Adipocyte (in vitro differentiated cells): ENCODE measurements around the gene TMEM245.

Experiments
- DNase-seq: peaks from one replicate; pipeline ENCODE4 v3.0.0-alpha.2; 2015; ENCODE audit warnings: low read depth
- H3K27me3 ChIP-seq: replicated peaks from 2 replicates; pipeline ENCODE4 v1.7.0; 2013; ENCODE audit warnings: mild to moderate bottlenecking, low read length, moderate library complexity; ENCODE audit not compliant: control insufficient read depth, insufficient read depth
- H3K36me3 ChIP-seq: 2 replicates; pipeline ENCODE4 v1.7.0; 2013; ENCODE audit warnings: low read length, mild to moderate bottlenecking, moderate library complexity; ENCODE audit not compliant: control insufficient read depth, insufficient read depth, severe bottlenecking
- H3K4me1 ChIP-seq: 2 replicates; pipeline ENCODE4 v1.7.0; 2013; ENCODE audit warnings: mild to moderate bottlenecking, low read length, moderate library complexity; ENCODE audit not compliant: control insufficient read depth, insufficient read depth
- H3K4me3 ChIP-seq: 2 replicates; pipeline ENCODE4 v1.7.0; 2013; ENCODE audit warnings: mild to moderate bottlenecking, low read length, moderate library complexity
- H3K9ac ChIP-seq: 2 replicates; pipeline ENCODE4 v1.7.0; 2013; ENCODE audit warnings: mild to moderate bottlenecking, low read length, moderate library complexity
- H3K9me3 ChIP-seq: 2 replicates; pipeline ENCODE4 v1.7.0; 2013; ENCODE audit warnings: mild to moderate bottlenecking, low read length, moderate library complexity; ENCODE audit not compliant: control insufficient read depth

The TMEM245 gene

GRCh38 chr9:109156708-109157107 lies 37.0 kb upstream of the TMEM245 start:
- Histone ChIP-seq H3K4me1 (no peaks in the 10 kb centered on the region), H3K9ac (no peak overlapping the region), H3K27me3 (peaks cover 9% of the 10 kb centered on the region), H3K9me3 (peaks cover 13% of the 10 kb centered on the region), H3K4me3 (no peak overlapping the region), H3K36me3 (no peaks in the 10 kb centered on the region)
- no peak for DNase-seq

GRCh38 chr9:109150925-109151545 lies 31.3 kb upstream of the TMEM245 start:
- H3K36me3 ChIP-seq: no peaks in the 10 kb centered on the region
- H3K27me3 ChIP-seq: peaks cover 25% of the 10 kb centered on the region
- no peak overlapping the region for H3K9ac ChIP-seq
- DNase-seq: no peak
- no peaks in the 10 kb centered on the region for H3K4me1 ChIP-seq
- no peak overlapping the region for H3K4me3 ChIP-seq
- peaks cover 13% of the 10 kb centered on the region for H3K9me3 ChIP-seq

GRCh38 chr9:109149722-109150121 lies 30.0 kb upstream of the TMEM245 start:
- Histone ChIP-seq H3K27me3 (peaks cover 21% of the 10 kb centered on the region), H3K4me1 (no peaks in the 10 kb centered on the region)
- DNase-seq: no peak

GRCh38 chr9:109149089-109149488 lies 29.3 kb upstream of the TMEM245 start:
- Histone ChIP-seq H3K4me1 (no peaks in the 10 kb centered on the region), H3K36me3 (no peaks in the 10 kb centered on the region), H3K27me3 (peaks cover 20% of the 10 kb centered on the region)

More at GRCh38 chr9:109149722-109150121, 30.0 kb upstream of the TMEM245 start:
- H3K9ac ChIP-seq: no peak overlapping the region
- no peak overlapping the region for H3K4me3 ChIP-seq
- no peaks in the 10 kb centered on the region for H3K36me3 ChIP-seq
- H3K9me3 ChIP-seq: peaks cover 13% of the 10 kb centered on the region

GRCh38 chr9:109145051-109145450 lies 25.3 kb upstream of the TMEM245 start:
- no peaks in the 10 kb centered on the region for H3K36me3 ChIP-seq
- H3K27me3 ChIP-seq: peaks cover 16% of the 10 kb centered on the region
- no peak overlapping the region for H3K4me3 ChIP-seq
- no peak for DNase-seq
- H3K9me3 ChIP-seq: no peaks in the 10 kb centered on the region
- H3K4me1 ChIP-seq: no peaks in the 10 kb centered on the region
- H3K9ac ChIP-seq: no peak overlapping the region

More at GRCh38 chr9:109149089-109149488, 29.3 kb upstream of the TMEM245 start:
- Histone ChIP-seq H3K9ac (no peak overlapping the region), H3K4me3 (no peak overlapping the region), H3K9me3 (peaks cover 13% of the 10 kb centered on the region)
- no peak for DNase-seq

- H3K9ac ChIP-seq: no peak overlapping the region
- peaks cover 15% of the 10 kb centered on the region for H3K27me3 ChIP-seq
- no peak for DNase-seq
- H3K4me1 ChIP-seq: no peaks in the 10 kb centered on the region
- no peaks in the 10 kb centered on the region for H3K36me3 ChIP-seq
- no peaks in the 10 kb centered on the region for H3K9me3 ChIP-seq
- no peak overlapping the region for H3K4me3 ChIP-seq
Observed at GRCh38 chr9:109143881-109144562, 24.3 kb upstream of the TMEM245 start.

GRCh38 chr9:109141375-109141774 lies 21.6 kb upstream of the TMEM245 start:
- DNase-seq: no peak
- Histone ChIP-seq H3K4me1 (no peaks in the 10 kb centered on the region), H3K9me3 (no peaks in the 10 kb centered on the region), H3K4me3 (no peak overlapping the region), H3K27me3 (peaks cover 2% of the 10 kb centered on the region), H3K9ac (no peak overlapping the region), H3K36me3 (no peaks in the 10 kb centered on the region)

- no peak overlapping the region for H3K4me3 ChIP-seq
- DNase-seq: no peak
- H3K27me3 ChIP-seq: no peaks in the 10 kb centered on the region
- no peaks in the 10 kb centered on the region for H3K36me3 ChIP-seq
- no peak overlapping the region for H3K9ac ChIP-seq
- no peaks in the 10 kb centered on the region for H3K4me1 ChIP-seq
- H3K9me3 ChIP-seq: no peaks in the 10 kb centered on the region
Observed at GRCh38 chr9:109139851-109140250, 20.1 kb upstream of the TMEM245 start.

- Histone ChIP-seq H3K27me3 (no peaks in the 10 kb centered on the region), H3K9me3 (no peaks in the 10 kb centered on the region), H3K4me1 (no peaks in the 10 kb centered on the region), H3K9ac (no peak overlapping the region), H3K36me3 (no peaks in the 10 kb centered on the region), H3K4me3 (no peak overlapping the region)
- no peak for DNase-seq
Observed at GRCh38 chr9:109138421-109138820, 18.7 kb upstream of the TMEM245 start.

GRCh38 chr9:109134167-109134578 lies 14.4 kb upstream of the TMEM245 start:
- no peak overlapping the region for H3K9ac ChIP-seq
- H3K27me3 ChIP-seq: no peaks in the 10 kb centered on the region
- H3K9me3 ChIP-seq: no peaks in the 10 kb centered on the region
- H3K4me1 ChIP-seq: no peaks in the 10 kb centered on the region
- no peak overlapping the region for H3K4me3 ChIP-seq
- DNase-seq: no peak
- no peaks in the 10 kb centered on the region for H3K36me3 ChIP-seq

- H3K9ac ChIP-seq: no peak overlapping the region
Observed at GRCh38 chr9:109133533-109133932, 13.8 kb upstream of the TMEM245 start.

More at GRCh38 chr9:109133533-109133932, 13.8 kb upstream of the TMEM245 start:
- Histone ChIP-seq H3K27me3 (no peaks in the 10 kb centered on the region), H3K4me3 (no peak overlapping the region), H3K36me3 (no peaks in the 10 kb centered on the region), H3K4me1 (no peaks in the 10 kb centered on the region), H3K9me3 (no peaks in the 10 kb centered on the region)
- no peak for DNase-seq
